SU-DHL-6 (cell line): ENCODE measurements around the gene MAGEC1.

ENCODE experiments used
- H2AFZ ChIP-seq: fragments of 200-600 bp; sonication (generic); 2 replicates; pipeline ENCODE4 v1.6.1; 2014; ENCODE audit warnings: low read depth, mild to moderate bottlenecking, moderate library complexity, mixed read lengths, antibody characterized with exemption, low read length; ENCODE audit not compliant: severe bottlenecking
- H3F3A ChIP-seq: fragments of 200-600 bp; shearing (Covaris generic); 2 replicates; pipeline ENCODE4 v1.6.0; 2016; ENCODE audit warnings: antibody characterized with exemption, mild to moderate bottlenecking; ENCODE audit not compliant: insufficient read depth
- H3K27ac ChIP-seq: fragments of 200-600 bp; sonication (generic); 2 replicates; pipeline ENCODE4 v1.5.1; 2016; ENCODE audit warnings: low read depth, mild to moderate bottlenecking, low read length, moderate library complexity, mixed read lengths
- H3K27me3 ChIP-seq: fragments of 200-600 bp; sonication (generic), shearing (Covaris generic); 2 replicates; pipeline ENCODE4 v1.6.0; 2014; ENCODE audit warnings: mild to moderate bottlenecking, low read length
- H3K36me3 ChIP-seq: fragments of 200-600 bp; sonication (generic); 2 replicates; pipeline ENCODE4 v1.6.1; 2014; ENCODE audit warnings: mild to moderate bottlenecking, low read length, mixed read lengths
- H3K4me2 ChIP-seq: fragments of 300-600, 200-600 bp; shearing (Covaris generic), sonication (generic); 2 replicates; pipeline ENCODE4 v1.6.0; 2014; ENCODE audit warnings: low read length, low read depth, mild to moderate bottlenecking; ENCODE audit not compliant: poor library complexity, severe bottlenecking
- H3K4me3 ChIP-seq: fragments of 200-600 bp; sonication (generic); 2 replicates; pipeline ENCODE4 v1.5.1; 2014; ENCODE audit warnings: antibody characterized with exemption, low read length, mild to moderate bottlenecking, mixed read lengths; ENCODE audit not compliant: insufficient read depth, poor library complexity, severe bottlenecking
- H3K79me2 ChIP-seq: fragments of 200-600 bp; sonication (generic); 2 replicates; pipeline ENCODE4 v1.6.1; 2014; ENCODE audit warnings: mild to moderate bottlenecking, low read length, moderate library complexity; ENCODE audit not compliant: insufficient read depth
- H3K9ac ChIP-seq: fragments of 200-600 bp; sonication (generic); 2 replicates; pipeline ENCODE4 v1.7.0; 2014; ENCODE audit warnings: mild to moderate bottlenecking, low read length
- H3K9me2 ChIP-seq: fragments of 200-600 bp; sonication (generic); replicated peaks from 2 replicates; pipeline ENCODE4 v1.6.1; 2014; ENCODE audit warnings: low read length; ENCODE audit not compliant: insufficient read depth
- H3K9me3 ChIP-seq: fragments of 200-600 bp; sonication (generic); 2 replicates; pipeline ENCODE4 v1.6.1; 2014; ENCODE audit warnings: low read length, mixed read lengths; ENCODE audit not compliant: insufficient read depth
- H4K20me1 ChIP-seq: fragments of 200-600 bp; sonication (generic); 2 replicates; pipeline ENCODE4 v1.6.1; 2014; ENCODE audit warnings: low read depth, mild to moderate bottlenecking, antibody characterized with exemption, low read length, moderate library complexity, mixed read lengths
- CTCF ChIP-seq: fragments of 200-600 bp; sonication (generic); IDR thresholded peaks from one replicate; pipeline ENCODE4 v1.5.1; 2017; ENCODE audit warnings: antibody characterized with exemption, mild to moderate bottlenecking, low read length, moderate library complexity; ENCODE audit not compliant: insufficient read depth, poor library complexity, severe bottlenecking
- EZH2phosphoT487 ChIP-seq: fragments of 200-600 bp; sonication (generic), shearing (Covaris generic); conservative IDR thresholded peaks from 2 replicates; pipeline ENCODE4 v1.6.1; 2018; ENCODE audit warnings: mild to moderate bottlenecking, antibody characterized with exemption, low read length, moderate library complexity, mixed read lengths

Gene MAGEC1

GRCh38 chrX:141917801-141918200 lies 14.1 kb downstream of the MAGEC1 start:
- Histone ChIP-seq H3K27ac (no peak overlapping the region), H2AFZ (no peak overlapping the region), H3K36me3 (no peaks in the 10 kb centered on the region), H3K4me2 (no peak overlapping the region), H3K9me3 (no peaks in the 10 kb centered on the region), H3K9me2 (no peaks in the 10 kb centered on the region), H3F3A (no peaks in the 10 kb centered on the region), H3K27me3 (no peaks in the 10 kb centered on the region), H3K79me2 (no peaks in the 10 kb centered on the region), H3K4me3 (no peak overlapping the region), H3K9ac (no peak overlapping the region), H4K20me1 (no peaks in the 10 kb centered on the region)
- TF ChIP-seq EZH2phosphoT487 (no peak), CTCF (no peak)

GRCh38 chrX:141924293-141924692 lies 20.6 kb downstream of the MAGEC1 start:
- Histone ChIP-seq H3K27ac (no peak overlapping the region), H3K4me2 (no peak overlapping the region), H3K9ac (no peak overlapping the region), H4K20me1 (no peaks in the 10 kb centered on the region), H3K27me3 (no peaks in the 10 kb centered on the region), H3K4me3 (no peak overlapping the region), H3F3A (no peaks in the 10 kb centered on the region), H3K9me2 (no peaks in the 10 kb centered on the region), H3K36me3 (no peaks in the 10 kb centered on the region), H3K9me3 (no peaks in the 10 kb centered on the region), H3K79me2 (no peaks in the 10 kb centered on the region), H2AFZ (no peak overlapping the region)
- TF ChIP-seq CTCF (no peak), EZH2phosphoT487 (no peak)

- Histone ChIP-seq H3K9ac (no peak overlapping the region), H3K27ac (no peak overlapping the region), H3K4me2 (no peak overlapping the region), H3K4me3 (no peak overlapping the region), H3K79me2 (no peaks in the 10 kb centered on the region), H3K9me3 (no peaks in the 10 kb centered on the region), H3F3A (no peaks in the 10 kb centered on the region), H3K9me2 (no peaks in the 10 kb centered on the region), H2AFZ (no peak overlapping the region), H4K20me1 (no peaks in the 10 kb centered on the region), H3K36me3 (no peaks in the 10 kb centered on the region), H3K27me3 (no peaks in the 10 kb centered on the region)
- TF ChIP-seq CTCF (no peak), EZH2phosphoT487 (no peak)
Observed at GRCh38 chrX:141928432-141928831, 24.7 kb downstream of the MAGEC1 start.
